HG02884 (cell line): ENCODE results near the gene VSIG8.

Experiments used
- ATAC-seq: cut with Tn5 transposase; IDR thresholded peaks from one replicate; pipeline ENCODE4 v1.9.1; 2021; ENCODE audit warnings: mild to moderate bottlenecking, moderate library complexity; ENCODE audit not compliant: unreplicated experiment

Gene VSIG8

DNA sequence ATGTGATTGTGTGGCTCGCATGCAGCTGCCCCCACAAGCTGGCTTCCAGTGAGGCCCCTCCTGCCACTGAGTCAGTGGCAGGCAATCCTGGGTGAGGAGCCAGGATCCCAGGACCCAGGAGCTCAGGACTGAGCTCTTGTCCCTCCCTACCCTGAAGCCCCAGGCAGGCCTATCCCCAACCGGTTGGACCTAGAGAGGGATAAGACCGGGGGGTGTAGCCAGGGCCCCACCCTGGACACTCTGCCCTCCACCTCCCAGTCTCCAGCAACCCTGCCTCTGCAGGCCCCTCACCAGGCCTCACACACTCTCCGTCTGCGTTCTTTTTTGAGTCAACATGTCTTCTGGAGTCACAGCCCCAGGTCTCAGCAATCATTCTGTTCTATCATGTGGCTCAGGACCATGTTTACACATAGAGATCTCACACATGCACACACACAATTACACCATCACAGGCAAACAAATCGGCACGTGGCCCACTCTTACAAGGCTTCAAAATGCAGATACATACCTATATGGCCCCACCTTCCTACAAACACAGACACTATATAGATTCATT lies 2.6 kb downstream of the VSIG8 start:
- ATAC-seq = no peak

GRCh38 chr1:159857889-159858288 lies 4.6 kb downstream of the VSIG8 start:
- ATAC-seq = no peak

GRCh38 chr1:159856576-159856975 lies 5.9 kb downstream of the VSIG8 start:
- no peak for ATAC-seq

- no peak for ATAC-seq
Measured at GRCh38 chr1:159855709-159856108, 6.7 kb downstream of the VSIG8 start.

GRCh38 chr1:159854693-159855192 lies 7.7 kb downstream of the VSIG8 start:
- peak; percentile 77 for ATAC-seq

DNA sequence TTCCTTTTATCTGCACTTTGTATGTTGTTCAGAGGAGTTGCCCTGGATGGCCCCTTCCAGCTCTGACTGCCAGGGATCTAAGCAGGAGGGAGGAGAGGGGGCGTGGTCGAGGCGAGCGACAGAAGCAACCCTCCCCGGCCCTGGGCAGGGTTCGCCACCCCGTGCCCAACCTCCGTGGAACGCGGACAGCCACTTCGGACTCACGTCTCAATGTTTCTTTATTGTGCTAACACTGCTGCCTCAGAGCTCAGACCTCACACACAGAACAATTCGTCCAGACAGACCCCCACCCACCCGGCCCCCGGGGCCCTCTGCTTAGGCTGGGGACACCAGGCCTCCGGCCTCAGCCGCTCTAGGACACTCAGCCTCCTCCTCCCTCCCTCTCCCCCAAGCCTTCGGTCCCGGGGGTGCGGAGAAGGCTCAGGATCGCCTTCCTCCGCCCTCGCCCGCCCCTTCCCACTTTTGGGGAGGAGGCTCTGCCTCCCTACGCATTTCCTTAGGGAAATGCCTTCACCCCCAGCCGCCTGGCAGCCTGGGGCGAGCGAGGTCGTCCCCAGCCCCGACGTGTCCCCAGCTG lies 8.3 kb downstream of the VSIG8 start:
- ATAC-seq = peak; percentile 8

DNA sequence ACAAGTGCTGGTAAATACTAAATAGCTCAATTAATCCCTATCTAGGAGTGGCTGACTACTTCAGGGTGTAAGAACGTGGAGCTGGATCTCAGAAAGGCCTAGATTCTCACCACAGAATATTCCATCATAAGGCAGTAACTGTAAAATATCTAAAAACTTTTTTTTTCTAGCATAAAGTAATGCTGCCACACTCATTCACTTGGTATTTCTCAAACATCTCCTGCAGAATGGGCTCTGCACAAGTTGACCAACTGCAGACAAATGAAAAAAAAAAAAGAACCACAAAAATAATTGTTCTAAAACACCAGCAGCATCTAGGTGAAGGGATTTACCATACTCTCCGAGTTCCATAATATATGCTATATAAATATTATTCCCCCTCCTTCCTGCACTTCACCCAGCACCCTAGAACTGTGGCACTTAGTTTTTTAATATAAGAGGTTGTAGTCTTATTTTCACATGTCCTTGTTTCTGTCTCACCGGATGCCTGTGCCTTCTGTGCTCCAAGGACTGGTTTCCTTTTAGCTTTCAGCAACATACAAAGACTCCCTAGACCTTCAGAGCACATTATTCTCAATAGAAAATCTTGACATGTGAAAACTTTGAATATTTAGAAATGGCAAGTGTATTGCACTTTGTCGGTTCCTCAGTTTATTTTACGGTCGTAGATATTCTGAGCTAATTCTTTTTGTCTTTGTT lies 8.9 kb downstream of the VSIG8 start:
- ATAC-seq = no peak

DNA sequence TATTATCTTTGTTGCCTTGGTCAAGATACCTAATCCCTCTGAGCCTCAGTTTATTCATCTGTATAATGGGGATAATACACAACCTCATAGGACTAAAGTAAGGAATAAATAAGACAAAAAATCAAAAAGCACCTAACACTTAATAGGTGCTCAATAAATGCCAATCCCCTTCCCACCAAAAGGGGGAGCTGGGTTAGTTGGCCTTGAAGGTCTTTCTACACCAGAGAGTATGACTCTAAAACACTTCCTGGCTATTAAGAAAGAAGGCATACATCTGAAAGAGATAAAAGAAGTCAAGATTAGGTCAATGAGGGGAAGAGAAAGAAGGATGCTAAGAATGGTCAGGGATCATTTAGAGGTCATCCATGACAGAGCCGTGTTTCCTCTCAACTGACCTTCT lies 11.1 kb downstream of the VSIG8 start:
- no peak for ATAC-seq

DNA sequence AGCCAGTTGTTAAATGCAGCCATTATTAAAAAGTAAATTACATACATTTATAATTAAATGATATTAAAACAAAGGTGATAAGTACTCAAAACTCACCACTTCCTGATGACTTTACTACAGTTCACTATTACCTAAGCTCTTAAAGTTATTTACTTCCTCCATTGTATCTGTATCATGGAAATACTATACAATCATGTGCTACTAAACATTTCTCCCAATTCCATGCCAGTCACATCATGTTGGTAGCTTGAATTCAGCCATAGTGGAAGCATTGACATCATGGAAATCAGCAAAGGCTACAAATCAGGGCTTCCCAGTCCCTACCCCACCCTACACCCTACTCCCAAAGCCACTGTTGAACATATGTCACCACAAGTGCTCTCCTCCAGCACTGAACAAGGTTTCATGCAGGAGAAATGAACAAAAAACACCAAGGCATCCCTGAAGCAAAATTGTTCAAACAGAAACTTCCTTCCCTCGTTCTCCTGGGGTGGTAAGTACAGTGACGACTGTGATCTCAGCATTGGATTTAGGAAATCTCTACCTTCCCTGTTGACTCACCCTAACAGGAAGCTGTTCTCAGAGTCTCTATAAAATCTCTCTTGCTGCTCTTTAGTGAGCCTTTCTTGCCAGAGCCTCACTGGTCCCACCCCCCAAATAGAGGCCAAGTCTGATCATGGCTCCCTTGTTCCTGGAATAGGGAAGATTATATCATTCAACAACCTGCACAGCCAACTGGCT lies 12.7 kb downstream of the VSIG8 start:
- ATAC-seq = no peak

DNA sequence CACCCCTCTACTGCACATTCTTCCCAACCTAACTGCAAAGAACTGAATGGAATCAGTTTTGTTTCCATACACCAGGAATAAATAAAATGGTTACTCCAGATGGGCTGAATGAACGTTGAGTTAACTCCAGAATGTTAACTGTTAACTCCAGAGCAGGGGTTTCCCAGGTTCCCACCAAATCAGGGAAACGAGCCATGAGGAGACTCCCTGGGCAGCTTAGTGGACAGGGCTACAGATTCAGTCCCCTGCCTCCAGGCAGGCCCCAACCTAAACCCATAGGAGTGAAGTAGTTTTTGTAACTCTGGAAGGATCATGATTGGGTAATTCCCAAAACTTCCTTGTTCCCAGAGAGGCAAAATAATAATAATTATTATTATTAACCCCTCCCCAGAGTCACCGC lies 14.1 kb downstream of the VSIG8 start:
- ATAC-seq = no peak

GRCh38 chr1:159847231-159847630 lies 15.2 kb downstream of the VSIG8 start:
- ATAC-seq = no peak

- no peak for ATAC-seq
Measured at GRCh38 chr1:159845751-159846629, 16.5 kb downstream of the VSIG8 start.

- no peak for ATAC-seq
Measured at GRCh38 chr1:159843459-159843858, 19.0 kb downstream of the VSIG8 start.

DNA sequence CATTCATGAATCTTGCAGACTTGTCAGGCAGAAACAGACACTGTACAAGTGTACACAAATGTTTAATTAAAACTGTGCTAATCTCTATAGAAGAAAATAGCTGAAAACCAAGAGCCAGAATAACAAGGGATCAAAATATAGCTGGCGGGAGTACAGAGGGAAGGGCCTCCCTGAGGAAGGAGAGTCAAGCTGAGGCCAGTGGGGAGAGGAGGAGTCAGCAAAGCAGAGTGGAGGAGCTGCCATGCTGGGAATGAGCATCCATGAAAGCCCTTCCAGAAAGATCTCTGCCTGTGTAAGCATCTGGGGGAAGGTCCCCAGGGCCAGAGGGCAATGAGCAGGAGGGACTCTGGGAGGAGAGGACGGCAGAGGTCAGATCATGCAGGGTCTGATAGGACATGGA lies 20.7 kb downstream of the VSIG8 start:
- ATAC-seq = no peak

DNA sequence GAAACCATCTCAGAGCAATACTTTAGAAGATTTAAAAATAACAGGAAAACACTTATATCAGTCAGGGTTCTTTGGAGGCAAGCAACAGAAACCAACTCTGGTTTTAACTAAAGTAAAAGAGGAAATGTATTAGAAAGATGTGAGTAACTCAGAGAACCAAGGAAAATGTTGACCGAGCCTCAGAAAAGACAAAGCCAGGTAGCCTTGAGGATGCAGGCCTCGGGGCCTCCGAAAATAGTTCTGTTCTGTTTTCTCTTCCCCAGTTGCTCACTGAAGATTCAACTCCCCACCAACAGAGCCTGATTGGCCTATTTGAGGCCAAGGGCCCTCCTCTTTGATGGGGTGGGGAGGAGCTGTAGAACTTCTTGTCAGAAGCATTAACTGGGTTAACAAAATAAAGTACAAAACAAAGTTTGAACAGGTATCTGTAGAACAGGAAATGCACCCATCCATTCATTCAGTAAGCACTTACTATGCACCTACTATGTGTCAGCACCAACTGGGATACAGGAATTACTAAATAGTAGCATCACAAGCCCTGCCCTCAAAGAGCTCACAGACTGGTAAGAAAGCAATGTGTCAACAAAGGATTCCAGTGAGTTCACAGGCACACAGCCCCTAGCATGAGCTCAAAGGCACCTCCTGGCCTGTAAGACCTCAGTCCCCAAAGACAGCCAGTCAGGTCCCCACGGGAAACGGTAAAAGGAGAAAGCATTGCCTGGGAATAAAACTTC lies 23.2 kb downstream of the VSIG8 start:
- peak; percentile 61 for ATAC-seq

DNA sequence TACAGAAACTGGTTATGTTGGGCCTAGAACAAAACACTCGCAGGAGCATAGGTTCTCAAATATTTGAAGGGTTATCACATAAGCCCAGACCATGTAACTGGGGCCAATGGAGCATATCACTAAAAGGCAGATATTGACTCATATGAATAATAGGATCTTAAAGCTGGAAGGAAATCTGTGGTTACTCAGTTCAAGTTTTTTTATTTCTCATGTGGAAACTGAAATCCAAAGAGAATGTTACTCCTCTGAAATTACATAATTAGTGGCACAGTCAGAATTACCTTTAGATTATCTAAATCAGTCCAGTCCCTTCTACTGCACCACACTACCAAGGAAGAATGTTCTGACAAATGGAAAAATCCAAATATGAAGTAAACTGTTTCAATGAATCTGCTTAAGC lies 23.7 kb downstream of the VSIG8 start:
- ATAC-seq = peak; percentile 78

- ATAC-seq = no peak
Measured at GRCh38 chr1:159835862-159836525, 26.5 kb downstream of the VSIG8 start.

DNA sequence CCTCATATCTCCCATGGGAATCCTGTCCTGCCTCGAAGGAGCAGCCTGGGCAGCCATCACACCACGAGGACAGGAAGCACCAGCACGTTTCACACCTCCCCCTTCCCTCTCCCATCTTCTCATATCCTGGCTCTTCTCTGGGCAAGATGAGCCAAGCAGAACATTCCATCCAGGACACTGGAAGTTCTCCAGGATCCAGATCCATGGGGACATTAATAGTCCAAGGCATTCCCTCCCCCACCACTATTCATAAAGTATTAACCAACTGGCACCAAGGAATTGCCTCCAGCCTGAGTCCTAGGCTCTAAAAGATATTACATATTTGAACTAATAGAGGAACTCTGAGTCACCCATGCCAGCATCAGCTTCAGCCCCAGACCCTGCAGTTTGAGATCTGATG lies 27.1 kb downstream of the VSIG8 start:
- ATAC-seq = no peak

DNA sequence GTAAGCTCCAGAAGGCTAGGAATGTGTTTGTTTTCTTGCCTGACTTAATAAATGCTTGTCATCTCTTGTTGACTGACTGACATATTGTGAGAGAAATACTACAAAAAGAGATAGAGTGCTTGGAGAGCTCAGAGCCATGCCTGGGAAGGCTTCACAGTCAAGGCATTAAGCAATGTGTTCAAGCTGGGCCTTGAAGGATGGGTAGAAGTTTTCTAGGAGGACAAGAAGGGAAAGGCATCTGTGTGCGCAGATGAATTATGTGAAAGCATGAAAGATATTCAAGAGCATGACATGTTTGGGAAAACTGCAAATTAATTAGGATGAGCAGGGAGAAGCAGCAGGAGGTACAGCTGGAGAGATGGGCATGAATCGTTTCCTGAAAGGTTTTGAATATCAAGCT lies 30.1 kb downstream of the VSIG8 start:
- ATAC-seq = no peak
